Ishikawa (cell line): ENCODE data around the gene PHGDH.

Experiments
- CEBPB ChIP-seq: IDR thresholded peaks from 2 replicates; pipeline ENCODE4 v1.6.1; 2012
- CREB1 ChIP-seq: IDR thresholded peaks from 2 replicates; pipeline ENCODE4 v1.6.1; 2012; ENCODE audit warnings: low read depth
- EGR1 ChIP-seq: IDR thresholded peaks from 2 replicates; pipeline ENCODE4 v1.6.1; 2012
- EP300 ChIP-seq: IDR thresholded peaks from 2 replicates; pipeline ENCODE4 v1.6.1; 2012; ENCODE audit warnings: borderline replicate concordance
- FOXM1 ChIP-seq: IDR thresholded peaks from 2 replicates; pipeline ENCODE4 v1.6.1; 2012; ENCODE audit warnings: low read depth, borderline replicate concordance
- NFIC ChIP-seq: IDR thresholded peaks from 2 replicates; pipeline ENCODE4 v1.6.1; 2012
- RAD21 ChIP-seq: IDR thresholded peaks from 2 replicates; pipeline ENCODE4 v1.6.1; 2012; ENCODE audit warnings: low read depth
- TAF1 ChIP-seq: IDR thresholded peaks from 2 replicates; pipeline ENCODE4 v1.6.1; 2012; ENCODE audit warnings: low read depth, mild to moderate bottlenecking
- TCF12 ChIP-seq: IDR thresholded peaks from 2 replicates; pipeline ENCODE4 v1.6.1; 2012; ENCODE audit warnings: low read depth
- TEAD4 ChIP-seq: IDR thresholded peaks from 2 replicates; pipeline ENCODE4 v1.6.1; 2012
- YY1 ChIP-seq: IDR thresholded peaks from 2 replicates; pipeline ENCODE4 v1.6.1; 2012; ENCODE audit warnings: low read depth
- ZBTB7A ChIP-seq: IDR thresholded peaks from 2 replicates; pipeline ENCODE4 v1.6.1; 2012; ENCODE audit warnings: low read depth
- TF ChIP-seq, protein P1 (sequence below): IDR thresholded peaks from 2 replicates; pipeline ENCODE4 v1.6.1; 2012; ENCODE audit warnings: low read depth, mild to moderate bottlenecking
- TF ChIP-seq, protein P2 (sequence below): IDR thresholded peaks from 2 replicates; pipeline ENCODE4 v1.6.1; 2012
- TF ChIP-seq, protein P3 (sequence below): IDR thresholded peaks from 2 replicates; pipeline ENCODE4 v1.6.1; 2012

The PHGDH gene

DNA sequence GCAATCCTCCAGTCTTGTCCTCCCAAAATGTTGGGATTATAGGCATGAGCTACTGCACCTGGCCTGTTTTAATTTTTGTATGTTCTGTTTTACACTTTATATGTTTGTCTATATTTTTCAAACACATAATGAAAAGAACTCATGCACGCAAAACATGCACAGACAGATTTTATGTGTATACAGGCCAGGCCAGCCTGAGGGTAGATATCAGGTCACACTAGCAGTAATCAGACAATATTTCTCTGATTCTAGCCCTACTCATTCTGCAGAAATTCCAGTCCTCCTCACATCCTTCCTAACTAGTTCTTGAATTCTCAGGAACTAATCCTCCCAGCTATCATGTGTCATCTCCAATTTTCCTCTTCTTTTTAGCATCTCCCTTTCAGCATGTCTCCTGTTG, 27.8 kb upstream of the PHGDH start:
- TF ChIP-seq YY1 (no peak), FOXM1 (no peak), NFIC (no peak), EGR1 (no peak), RAD21 (no peak), TEAD4 (no peak)
- TF ChIP-seq, protein P1, sequence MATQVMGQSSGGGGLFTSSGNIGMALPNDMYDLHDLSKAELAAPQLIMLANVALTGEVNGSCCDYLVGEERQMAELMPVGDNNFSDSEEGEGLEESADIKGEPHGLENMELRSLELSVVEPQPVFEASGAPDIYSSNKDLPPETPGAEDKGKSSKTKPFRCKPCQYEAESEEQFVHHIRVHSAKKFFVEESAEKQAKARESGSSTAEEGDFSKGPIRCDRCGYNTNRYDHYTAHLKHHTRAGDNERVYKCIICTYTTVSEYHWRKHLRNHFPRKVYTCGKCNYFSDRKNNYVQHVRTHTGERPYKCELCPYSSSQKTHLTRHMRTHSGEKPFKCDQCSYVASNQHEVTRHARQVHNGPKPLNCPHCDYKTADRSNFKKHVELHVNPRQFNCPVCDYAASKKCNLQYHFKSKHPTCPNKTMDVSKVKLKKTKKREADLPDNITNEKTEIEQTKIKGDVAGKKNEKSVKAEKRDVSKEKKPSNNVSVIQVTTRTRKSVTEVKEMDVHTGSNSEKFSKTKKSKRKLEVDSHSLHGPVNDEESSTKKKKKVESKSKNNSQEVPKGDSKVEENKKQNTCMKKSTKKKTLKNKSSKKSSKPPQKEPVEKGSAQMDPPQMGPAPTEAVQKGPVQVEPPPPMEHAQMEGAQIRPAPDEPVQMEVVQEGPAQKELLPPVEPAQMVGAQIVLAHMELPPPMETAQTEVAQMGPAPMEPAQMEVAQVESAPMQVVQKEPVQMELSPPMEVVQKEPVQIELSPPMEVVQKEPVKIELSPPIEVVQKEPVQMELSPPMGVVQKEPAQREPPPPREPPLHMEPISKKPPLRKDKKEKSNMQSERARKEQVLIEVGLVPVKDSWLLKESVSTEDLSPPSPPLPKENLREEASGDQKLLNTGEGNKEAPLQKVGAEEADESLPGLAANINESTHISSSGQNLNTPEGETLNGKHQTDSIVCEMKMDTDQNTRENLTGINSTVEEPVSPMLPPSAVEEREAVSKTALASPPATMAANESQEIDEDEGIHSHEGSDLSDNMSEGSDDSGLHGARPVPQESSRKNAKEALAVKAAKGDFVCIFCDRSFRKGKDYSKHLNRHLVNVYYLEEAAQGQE = no peak

DNA sequence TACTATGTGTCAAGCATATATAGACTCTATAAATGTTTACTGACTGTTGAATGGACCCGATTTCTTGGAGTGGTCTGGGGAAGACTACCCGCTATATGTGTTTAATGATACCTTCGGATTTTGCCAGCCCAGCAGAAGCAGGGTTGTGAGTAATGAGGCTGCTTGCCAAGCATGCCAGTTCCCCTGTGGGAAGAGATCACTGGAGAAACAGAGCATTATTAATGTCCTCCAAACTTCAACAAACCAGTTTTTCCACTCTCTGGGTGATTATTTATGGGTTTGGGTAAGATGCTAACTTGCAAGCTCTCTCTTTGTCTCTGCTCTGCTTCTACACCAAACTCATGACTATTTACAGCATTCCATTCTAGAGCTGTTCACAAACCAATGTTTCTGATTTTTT, 25.1 kb upstream of the PHGDH start:
- TF ChIP-seq NFIC = peak; percentile 72
- TF ChIP-seq TEAD4 = 0 out of 2 replicates have a peak, but pooled peaks have one; percentile 26
- no peak for TF ChIP-seq TAF1

DNA sequence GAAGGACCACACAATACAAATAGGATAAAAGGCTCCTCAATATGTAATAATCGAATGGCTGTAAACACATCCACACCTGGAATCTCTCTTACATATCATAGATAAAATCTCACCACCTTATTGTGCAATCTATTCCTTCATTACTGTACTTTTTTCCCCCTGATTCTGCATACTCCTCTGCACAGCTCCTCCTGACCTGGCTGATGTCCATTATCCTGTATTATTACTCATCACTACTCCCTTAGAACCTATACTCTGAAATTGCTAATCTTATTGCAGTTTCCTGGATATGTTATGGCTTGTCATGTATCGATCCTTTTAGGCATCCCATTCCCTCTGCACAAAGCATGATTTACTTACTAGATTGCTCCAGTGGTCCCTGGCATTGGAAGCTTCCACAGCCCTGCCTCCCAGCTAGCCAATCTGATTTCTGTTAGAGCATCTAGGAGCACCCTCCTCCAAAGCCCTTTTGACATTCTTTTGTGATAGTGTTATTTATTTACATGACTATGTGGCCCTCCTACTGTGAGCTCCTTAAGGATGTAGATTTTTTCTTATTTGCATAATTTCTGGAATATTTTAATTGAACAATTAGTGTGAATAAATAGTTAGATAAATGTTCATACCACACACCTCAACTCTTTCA, 24.2 kb upstream of the PHGDH start:
- TF ChIP-seq YY1 (no peak), CEBPB (no peak), ZBTB7A (no peak), EGR1 (no peak), EP300 (no peak), TCF12 (no peak), RAD21 (no peak)
- TF ChIP-seq, protein P1 = no peak
- TF ChIP-seq, protein P2, sequence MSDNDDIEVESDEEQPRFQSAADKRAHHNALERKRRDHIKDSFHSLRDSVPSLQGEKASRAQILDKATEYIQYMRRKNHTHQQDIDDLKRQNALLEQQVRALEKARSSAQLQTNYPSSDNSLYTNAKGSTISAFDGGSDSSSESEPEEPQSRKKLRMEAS = no peak

DNA sequence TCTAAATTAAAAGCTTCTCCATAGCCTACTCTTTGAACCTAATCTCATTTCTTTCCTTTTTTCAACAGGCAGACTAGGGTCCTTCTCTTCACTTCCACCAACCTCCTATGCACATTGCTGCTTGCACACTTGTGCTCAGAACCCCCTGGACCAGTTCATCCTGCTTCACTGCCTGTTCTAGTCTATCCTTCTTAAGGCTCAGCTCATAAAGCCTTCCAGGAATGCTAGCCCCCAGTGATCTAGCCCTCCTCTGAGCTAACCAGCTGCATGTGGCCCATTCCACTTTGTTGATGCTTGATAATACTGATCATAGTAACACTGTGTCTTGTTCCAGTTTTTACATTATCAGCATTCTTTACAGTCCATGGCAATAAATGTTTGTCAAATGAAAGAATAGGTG, 22.9 kb upstream of the PHGDH start:
- TF ChIP-seq, protein P1 = no peak
- TF ChIP-seq, protein P3, sequence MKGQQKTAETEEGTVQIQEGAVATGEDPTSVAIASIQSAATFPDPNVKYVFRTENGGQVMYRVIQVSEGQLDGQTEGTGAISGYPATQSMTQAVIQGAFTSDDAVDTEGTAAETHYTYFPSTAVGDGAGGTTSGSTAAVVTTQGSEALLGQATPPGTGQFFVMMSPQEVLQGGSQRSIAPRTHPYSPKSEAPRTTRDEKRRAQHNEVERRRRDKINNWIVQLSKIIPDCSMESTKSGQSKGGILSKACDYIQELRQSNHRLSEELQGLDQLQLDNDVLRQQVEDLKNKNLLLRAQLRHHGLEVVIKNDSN = no peak
- no peak for TF ChIP-seq RAD21
- TF ChIP-seq FOXM1 = no peak
- no peak for TF ChIP-seq NFIC
- TF ChIP-seq CREB1 = no peak
- TF ChIP-seq ZBTB7A = no peak
- TF ChIP-seq, protein P2 = no peak
- TF ChIP-seq CEBPB = no peak
- TF ChIP-seq TCF12 = no peak
- TF ChIP-seq EGR1 = no peak
- no peak for TF ChIP-seq YY1
- TF ChIP-seq TAF1 = no peak
- no peak for TF ChIP-seq TEAD4

DNA sequence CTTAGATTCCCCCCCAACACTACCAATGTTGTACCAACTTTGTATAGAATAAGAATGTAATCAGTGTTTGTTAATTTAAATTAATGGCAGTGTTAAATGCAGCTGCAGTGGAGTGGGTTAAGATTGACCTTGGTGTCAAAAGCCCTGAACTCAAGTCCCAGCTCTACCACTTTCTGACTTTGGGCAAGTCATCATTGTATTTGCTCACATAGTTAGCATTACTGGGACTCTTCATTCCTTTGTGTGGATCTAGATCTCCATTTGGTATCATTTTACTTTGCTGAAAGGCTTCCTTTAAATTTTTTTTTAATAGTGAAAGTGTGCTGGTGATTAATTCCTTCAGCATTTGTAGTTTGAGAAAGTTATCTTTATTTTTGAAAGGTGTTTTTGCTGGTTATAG, 22.2 kb upstream of the PHGDH start:
- TF ChIP-seq FOXM1 = no peak
- no peak for TF ChIP-seq CEBPB
- TF ChIP-seq TEAD4 = no peak
- TF ChIP-seq RAD21 = no peak
- no peak for TF ChIP-seq ZBTB7A
- TF ChIP-seq, protein P3 = no peak
- no peak for TF ChIP-seq CREB1
- TF ChIP-seq, protein P1 = no peak
- TF ChIP-seq TCF12 = no peak
- TF ChIP-seq YY1 = no peak
- TF ChIP-seq EGR1 = no peak
- no peak for TF ChIP-seq EP300
- TF ChIP-seq TAF1 = no peak
- TF ChIP-seq, protein P2 = no peak
- no peak for TF ChIP-seq NFIC
